ENCODE measurements around the gene MAD2L2. TPM values are rescaled to one million over a fixed set of nuclear protein-coding genes. Genes with fewer than 3 reads are reported as not detected.

The MAD2L2 gene
- total RNA-seq, result 36.9 and 52.9 TPM in 2 replicates

GRCh38 chr1:11681071-11681771 is at the start of gene MAD2L2:
Gene MAD2L2 (minus strand): TSS chr1:11681148. CDS start chr1:11680601, 547 bp downstream.

DNA sequence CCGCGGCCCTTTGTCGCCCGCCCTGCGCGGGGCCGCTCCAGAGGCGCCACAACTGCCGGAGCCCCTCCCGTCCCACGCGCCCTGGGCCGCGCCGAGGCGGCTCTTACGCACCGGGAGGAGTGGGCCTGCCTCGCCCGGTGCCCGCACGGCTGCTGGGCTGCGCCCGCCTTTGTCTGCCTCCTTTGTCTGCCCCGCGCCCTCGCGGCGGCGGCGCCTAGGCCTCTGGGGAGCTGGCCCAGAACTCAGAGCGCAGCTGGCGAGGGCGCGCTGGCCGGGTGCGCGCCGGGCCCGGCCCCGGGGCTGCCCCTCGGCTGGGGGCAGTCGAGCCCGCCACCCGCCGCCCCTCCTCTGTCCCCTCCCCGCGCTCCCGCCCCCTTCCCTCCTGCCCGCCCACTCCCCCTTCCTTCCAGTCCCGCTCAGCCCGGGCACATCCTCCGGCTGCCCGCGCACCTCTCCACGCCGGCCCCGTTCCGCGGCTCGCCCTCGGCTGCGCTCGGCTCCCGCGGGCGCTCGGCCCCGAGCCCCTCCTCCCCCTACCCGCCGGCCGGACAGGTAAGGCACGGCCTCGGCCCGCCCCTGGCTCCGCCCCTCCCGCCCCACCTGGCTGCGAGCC is 10.5 kb upstream of the MAD2L2 start, which contains the start of gene DRAXIN:
DRAXIN (plus strand) TSS at position 409 of the 613 bp plus-strand sequence. CDS start 14,549 bp downstream, outside the sequence.

DNA sequence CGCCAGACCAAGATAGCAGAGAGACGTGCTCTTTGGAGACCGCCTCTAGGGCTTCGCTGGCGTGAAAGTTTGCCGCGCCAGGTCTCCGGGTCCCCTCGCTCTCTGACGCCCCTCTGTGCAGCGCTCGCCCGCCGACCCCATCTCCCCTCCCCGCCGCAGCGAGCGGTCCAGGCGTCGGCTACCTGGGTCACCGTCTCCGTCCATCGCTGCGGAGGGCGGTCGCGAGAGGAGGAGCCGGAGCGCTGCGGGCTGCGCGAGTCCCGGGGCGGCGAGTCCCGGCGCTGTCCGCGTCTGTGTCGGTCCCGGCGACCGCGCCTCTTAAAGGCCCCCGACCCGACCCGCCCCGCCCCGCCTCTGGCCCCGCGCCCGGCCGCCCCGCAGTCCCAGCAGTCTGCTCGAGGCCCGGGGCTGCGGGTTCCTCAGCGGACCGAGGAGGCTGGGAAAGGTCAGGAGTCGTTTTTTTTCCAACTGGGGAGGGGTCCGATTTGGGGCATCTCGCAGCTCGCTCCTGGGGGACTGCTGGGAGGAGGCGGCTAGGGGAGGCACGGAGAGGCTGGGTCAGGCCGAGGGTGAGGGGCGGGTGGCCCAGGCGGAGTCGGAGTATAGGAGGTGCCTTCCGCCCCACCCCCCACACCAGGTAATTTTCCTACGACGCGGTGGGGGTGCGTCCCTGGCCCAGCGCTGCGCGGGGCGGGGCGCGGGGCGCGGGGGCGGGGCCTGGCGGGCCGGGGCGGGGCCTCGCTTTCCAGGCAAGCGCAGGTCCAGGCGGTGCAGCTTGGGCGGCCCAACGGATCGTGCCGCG is 26.6 kb downstream of the MAD2L2 start, which contains the start of the genes FBXO2 and FBXO44:
FBXO2 (minus strand) TSS at position 293 of the 802 bp plus-strand sequence; CDS start at position 204, 89 bp downstream.
FBXO44 (plus strand) TSS at position 741 of the 802 bp plus-strand sequence. CDS start 959 bp downstream, outside the sequence.

Other genes starting within 250 kb of the MAD2L2 start
- gene DISP3, start 202.0 kb downstream of the MAD2L2 start, total RNA-seq, result under 0.01 and 0.30 TPM in 2 replicates
- gene FBXO2, start 26.7 kb downstream of the MAD2L2 start, total RNA-seq, result 0.32 and 0.91 TPM in 2 replicates
- 9.1 and 11.1 TPM in 2 replicates for gene FBXO44, start 26.3 kb downstream of the MAD2L2 start, total RNA-seq
- gene FBXO6, start 16.9 kb downstream of the MAD2L2 start, total RNA-seq, result 2.3 and 9.7 TPM in 2 replicates
- gene DRAXIN, start 10.6 kb upstream of the MAD2L2 start, total RNA-seq, result 0.15 and 0.97 TPM in 2 replicates
- gene AGTRAP, start 55.0 kb upstream of the MAD2L2 start, total RNA-seq, result 43.2 and 64.7 TPM in 2 replicates
- gene C1orf167, start 81.0 kb upstream of the MAD2L2 start, total RNA-seq, result not detected in 2 replicates
- 16.9 and 25.7 TPM in 2 replicates for gene MTHFR, start 124.8 kb upstream of the MAD2L2 start, total RNA-seq
- gene CLCN6, start 125.0 kb upstream of the MAD2L2 start, total RNA-seq, result 8.4 and 17.8 TPM in 2 replicates
- not detected in 2 replicates for gene NPPA, start 166.6 kb upstream of the MAD2L2 start, total RNA-seq
- not detected in 2 replicates for gene NPPB, start 177.8 kb upstream of the MAD2L2 start, total RNA-seq
- 53.2 and 72.1 TPM in 2 replicates for gene KIAA2013, start 245.3 kb upstream of the MAD2L2 start, total RNA-seq

All from epithelial cell of umbilical artery (primary cell).